ENCODE results near the gene RBM28.

- TF ChIP-seq SIN3A (IDR thresholded peaks at IDR 0.05; ENCODE audit: borderline replicate concordance, insufficient read depth, low read length) (no peak), POLR2AphosphoS5 (IDR thresholded peaks at IDR 0.05; ENCODE audit: low read depth, low read length) (no peak), TAF1 (IDR thresholded peaks at IDR 0.05; ENCODE audit: borderline replicate concordance, insufficient read depth, low read length) (no peak), FOXP2 (optimal IDR thresholded peaks at IDR 0.05; ENCODE audit: borderline replicate concordance, extremely low read depth, extremely low read length, insufficient read depth) (no peak)
- TF ChIP-seq, protein P1, sequence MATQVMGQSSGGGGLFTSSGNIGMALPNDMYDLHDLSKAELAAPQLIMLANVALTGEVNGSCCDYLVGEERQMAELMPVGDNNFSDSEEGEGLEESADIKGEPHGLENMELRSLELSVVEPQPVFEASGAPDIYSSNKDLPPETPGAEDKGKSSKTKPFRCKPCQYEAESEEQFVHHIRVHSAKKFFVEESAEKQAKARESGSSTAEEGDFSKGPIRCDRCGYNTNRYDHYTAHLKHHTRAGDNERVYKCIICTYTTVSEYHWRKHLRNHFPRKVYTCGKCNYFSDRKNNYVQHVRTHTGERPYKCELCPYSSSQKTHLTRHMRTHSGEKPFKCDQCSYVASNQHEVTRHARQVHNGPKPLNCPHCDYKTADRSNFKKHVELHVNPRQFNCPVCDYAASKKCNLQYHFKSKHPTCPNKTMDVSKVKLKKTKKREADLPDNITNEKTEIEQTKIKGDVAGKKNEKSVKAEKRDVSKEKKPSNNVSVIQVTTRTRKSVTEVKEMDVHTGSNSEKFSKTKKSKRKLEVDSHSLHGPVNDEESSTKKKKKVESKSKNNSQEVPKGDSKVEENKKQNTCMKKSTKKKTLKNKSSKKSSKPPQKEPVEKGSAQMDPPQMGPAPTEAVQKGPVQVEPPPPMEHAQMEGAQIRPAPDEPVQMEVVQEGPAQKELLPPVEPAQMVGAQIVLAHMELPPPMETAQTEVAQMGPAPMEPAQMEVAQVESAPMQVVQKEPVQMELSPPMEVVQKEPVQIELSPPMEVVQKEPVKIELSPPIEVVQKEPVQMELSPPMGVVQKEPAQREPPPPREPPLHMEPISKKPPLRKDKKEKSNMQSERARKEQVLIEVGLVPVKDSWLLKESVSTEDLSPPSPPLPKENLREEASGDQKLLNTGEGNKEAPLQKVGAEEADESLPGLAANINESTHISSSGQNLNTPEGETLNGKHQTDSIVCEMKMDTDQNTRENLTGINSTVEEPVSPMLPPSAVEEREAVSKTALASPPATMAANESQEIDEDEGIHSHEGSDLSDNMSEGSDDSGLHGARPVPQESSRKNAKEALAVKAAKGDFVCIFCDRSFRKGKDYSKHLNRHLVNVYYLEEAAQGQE (IDR thresholded peaks at IDR 0.05; ENCODE audit: insufficient read depth in 1 of 2, low read depth in 2 of 2, low read length in 2 of 2) = no peak
Measured at GRCh38 chr7:128363261-128363721, 19.6 kb upstream of the RBM28 start.
